Lung microvascular endothelial cell (primary cell): ENCODE measurements around the gene PARP8. TPM values are rescaled to one million over a fixed set of nuclear protein-coding genes. Genes with fewer than 3 reads are reported as not detected.

Source experiments
- total RNA-seq: library from RNA; depleted of rRNA; stranded (reverse); fragments of >200 nt; gene quantifications from 2 replicates; pipeline ENCODE4 v1.2.1, GENCODE V29; 2014

Gene PARP8
- total RNA-seq, 1 donor from 2014 or later, result 0.99 TPM

Other genes starting within 250 kb of the PARP8 start
- under 0.01 TPM in 2 replicates for gene EMB, start 225.3 kb upstream of the PARP8 start, total RNA-seq